Measurements from ENCODE around the gene TMEM266. TPM values are rescaled to one million over a fixed set of nuclear protein-coding genes. Genes with fewer than 3 reads are reported as not detected.

The TMEM266 gene
- total RNA-seq, 2 donors from 2014 or later: 0.28 TPM; not detected in 1

- intact Hi-C loops (cut with DNase I): loop anchor here in 1 of 2 donors (10.0 kb wide), 1 partner anchor 107 kb away; the partner anchor contains the start of gene ETFA
- no peak for DNase-seq (ENCODE audit: low spot score)
These were observed 148.4 kb downstream of the TMEM266 start for GRCh38 chr15:76208084-76208785.

GRCh38 chr15:76208786-76209424, 149.1 kb downstream of the TMEM266 start:
- intact Hi-C loops (cut with DNase I): loop anchor here in 1 of 2 donors (10.0 kb wide), 1 partner anchor 106 kb away; the partner anchor contains the start of gene ETFA
- DNase-seq (ENCODE audit: low spot score): no peak

GRCh38 chr15:76209523-76209922, 149.7 kb downstream of the TMEM266 start:
- DNase-seq (ENCODE audit: low spot score): no peak
- intact Hi-C loops (cut with DNase I): loop anchor here in 1 of 2 donors (10.0 kb wide), 1 partner anchor 105 kb away; the partner anchor contains the start of gene ETFA

- intact Hi-C loops (cut with DNase I): loop anchor here in 1 of 2 donors (10.0 kb wide), 1 partner anchor 105 kb away; the partner anchor contains the start of gene ETFA
- DNase-seq (ENCODE audit: low spot score): no peak
These were observed 150.2 kb downstream of the TMEM266 start for GRCh38 chr15:76209942-76210341.

- intact Hi-C loops (cut with DNase I): no loop called here
- no peak for DNase-seq (ENCODE audit: low spot score)
These were observed 155.8 kb downstream of the TMEM266 start for GRCh38 chr15:76215634-76216033.

GRCh38 chr15:76217029-76217881, 157.5 kb downstream of the TMEM266 start:
- intact Hi-C loops (cut with DNase I): no loop called here
- no peak for DNase-seq (ENCODE audit: low spot score)

GRCh38 chr15:76217882-76218217, 158.1 kb downstream of the TMEM266 start:
- intact Hi-C loops (cut with DNase I): no loop called here

GRCh38 chr15:76221085-76221767, 161.4 kb downstream of the TMEM266 start:
- DNase-seq (ENCODE audit: low spot score): no peak
- intact Hi-C loops (cut with DNase I): no loop called here

More at GRCh38 chr15:76217882-76218217, 158.1 kb downstream of the TMEM266 start:
- DNase-seq (ENCODE audit: low spot score): no peak

GRCh38 chr15:76222159-76222558, 162.4 kb downstream of the TMEM266 start:
- intact Hi-C loops (cut with DNase I): no loop called here
- DNase-seq (ENCODE audit: low spot score): no peak

GRCh38 chr15:76223521-76223920, 163.7 kb downstream of the TMEM266 start:
- intact Hi-C loops (cut with DNase I): no loop called here

GRCh38 chr15:76229266-76229665, 169.5 kb downstream of the TMEM266 start:
- DNase-seq (ENCODE audit: low spot score): no peak
- intact Hi-C loops (cut with DNase I): no loop called here

More at GRCh38 chr15:76223521-76223920, 163.7 kb downstream of the TMEM266 start:
- no peak for DNase-seq (ENCODE audit: low spot score)

- intact Hi-C loops (cut with DNase I): no loop called here
- no peak for DNase-seq (ENCODE audit: low spot score)
These were observed 174.1 kb downstream of the TMEM266 start for GRCh38 chr15:76233921-76234320.

GRCh38 chr15:76234337-76234889, 174.6 kb downstream of the TMEM266 start:
- DNase-seq (ENCODE audit: low spot score): no peak
- intact Hi-C loops (cut with DNase I): no loop called here

GRCh38 chr15:76235186-76235826, 175.5 kb downstream of the TMEM266 start:
- no peak for DNase-seq (ENCODE audit: low spot score)
- intact Hi-C loops (cut with DNase I): no loop called here

- no peak for DNase-seq (ENCODE audit: low spot score)
- intact Hi-C loops (cut with DNase I): no loop called here
These were observed 176.6 kb downstream of the TMEM266 start for GRCh38 chr15:76236350-76236749.

- no peak for DNase-seq (ENCODE audit: low spot score)
- intact Hi-C loops (cut with DNase I): no loop called here
These were observed 180.0 kb downstream of the TMEM266 start for GRCh38 chr15:76239786-76240185.

- no peak for DNase-seq (ENCODE audit: low spot score)
- intact Hi-C loops (cut with DNase I): no loop called here
These were observed 185.4 kb downstream of the TMEM266 start for GRCh38 chr15:76245072-76245610.

- no peak for DNase-seq (ENCODE audit: low spot score)
- intact Hi-C loops (cut with DNase I): loop anchor here in 1 of 2 donors (1.0 kb wide), 1 partner anchor 45 kb away; no protein-coding TSS in a partner anchor
These were observed 191.9 kb downstream of the TMEM266 start for GRCh38 chr15:76251717-76252116.

All from posterior vena cava (tissue), 2 donors.